Measurements from ENCODE around the gene PRMT7. TPM values are rescaled to one million over a fixed set of nuclear protein-coding genes. Genes with fewer than 3 reads are reported as not detected.

Gene PRMT7
- total and polyA plus RNA-seq, 9 donors: 27.8 to 43.4 (median 37.8) TPM

GRCh38 chr16:68385371-68385770, 74.6 kb downstream of the PRMT7 start:
- TF ChIP-seq POLR2A (IDR thresholded peaks at IDR 0.05) (no peak), EP300 (IDR thresholded peaks at IDR 0.05) (no peak)
- TF ChIP-seq, protein P1, sequence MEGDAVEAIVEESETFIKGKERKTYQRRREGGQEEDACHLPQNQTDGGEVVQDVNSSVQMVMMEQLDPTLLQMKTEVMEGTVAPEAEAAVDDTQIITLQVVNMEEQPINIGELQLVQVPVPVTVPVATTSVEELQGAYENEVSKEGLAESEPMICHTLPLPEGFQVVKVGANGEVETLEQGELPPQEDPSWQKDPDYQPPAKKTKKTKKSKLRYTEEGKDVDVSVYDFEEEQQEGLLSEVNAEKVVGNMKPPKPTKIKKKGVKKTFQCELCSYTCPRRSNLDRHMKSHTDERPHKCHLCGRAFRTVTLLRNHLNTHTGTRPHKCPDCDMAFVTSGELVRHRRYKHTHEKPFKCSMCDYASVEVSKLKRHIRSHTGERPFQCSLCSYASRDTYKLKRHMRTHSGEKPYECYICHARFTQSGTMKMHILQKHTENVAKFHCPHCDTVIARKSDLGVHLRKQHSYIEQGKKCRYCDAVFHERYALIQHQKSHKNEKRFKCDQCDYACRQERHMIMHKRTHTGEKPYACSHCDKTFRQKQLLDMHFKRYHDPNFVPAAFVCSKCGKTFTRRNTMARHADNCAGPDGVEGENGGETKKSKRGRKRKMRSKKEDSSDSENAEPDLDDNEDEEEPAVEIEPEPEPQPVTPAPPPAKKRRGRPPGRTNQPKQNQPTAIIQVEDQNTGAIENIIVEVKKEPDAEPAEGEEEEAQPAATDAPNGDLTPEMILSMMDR (IDR thresholded peaks at IDR 0.05): no peak
- Histone ChIP-seq H3K9me3 (no peaks in the 10 kb centered on the region), H3K27me3 (no peaks in the 10 kb centered on the region), H3K36me3 (no peaks in the 10 kb centered on the region), H3K4me1 (ENCODE audit: insufficient read depth) (no peaks in the 10 kb centered on the region), H3K4me3 (no peak overlapping the region), H3K27ac (no peak overlapping the region)
- no peak for DNase-seq
- intact Hi-C loops (cut with DNase I): no loop called here
- 73 to 79% (median 73%) methylated on average over 6 of the region's 6 CpGs for WGBS, 3 donors

DNA sequence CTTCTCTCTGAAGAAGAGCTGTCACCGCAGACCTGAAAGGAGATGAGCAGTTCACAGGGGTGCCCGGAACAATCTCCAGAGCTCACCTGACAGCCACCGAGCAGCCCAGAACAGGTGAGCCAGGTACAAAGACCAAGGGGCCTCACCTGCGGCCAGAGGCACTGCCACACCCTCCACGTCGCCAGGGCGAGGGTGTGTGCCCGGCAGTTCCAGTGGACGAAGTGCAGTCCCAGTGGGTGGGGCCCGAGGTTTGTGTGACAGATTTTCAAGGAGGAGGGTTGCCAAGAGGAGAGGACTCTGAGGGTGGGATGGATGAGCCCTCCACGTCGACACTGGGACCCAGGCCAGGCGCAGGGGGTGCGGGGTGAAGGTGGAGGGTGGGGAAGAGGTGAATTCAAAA, 75.8 kb downstream of the PRMT7 start:
- no peaks in the 10 kb centered on the region for H3K27me3 ChIP-seq
- no peak overlapping the region for H3K4me3 ChIP-seq

DNA sequence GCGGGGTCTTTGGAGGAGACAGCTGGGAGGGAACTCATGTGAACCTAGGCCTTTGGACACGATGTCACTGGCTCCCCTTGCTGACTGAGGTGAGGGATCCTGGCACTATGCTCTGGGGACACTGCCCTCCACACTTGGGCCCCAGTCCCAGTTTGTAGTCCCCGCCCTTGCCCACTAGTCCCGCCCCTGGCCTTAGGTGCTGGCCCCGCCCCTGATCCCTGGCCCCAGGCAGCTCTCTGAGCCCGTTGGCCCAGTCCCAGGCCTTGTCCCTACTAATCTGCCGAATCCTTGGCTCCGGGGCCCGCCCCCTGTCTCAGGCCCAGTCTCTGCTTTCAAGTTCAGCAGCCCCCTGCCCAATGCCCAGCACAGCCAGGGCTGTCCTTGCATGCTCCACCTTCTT, 76.5 kb downstream of the PRMT7 start:
- intact Hi-C loops (cut with DNase I): no loop called here

More for the DNA sequence above, 75.8 kb downstream of the PRMT7 start:
- DNase-seq: no peak
- H3K4me1 ChIP-seq (ENCODE audit: insufficient read depth): no peaks in the 10 kb centered on the region
- 85 to 86% (median 86%) methylated on average over 14 of the region's 14 CpGs for WGBS, 3 donors
- no peaks in the 10 kb centered on the region for H3K36me3 ChIP-seq
- intact Hi-C loops (cut with DNase I): no loop called here
- TF ChIP-seq EP300 (IDR thresholded peaks at IDR 0.05) (no peak), POLR2A (IDR thresholded peaks at IDR 0.05) (no peak)
- TF ChIP-seq, protein P1 (IDR thresholded peaks at IDR 0.05): no peak
- H3K9me3 ChIP-seq: no peaks in the 10 kb centered on the region
- no peak overlapping the region for H3K27ac ChIP-seq

DNA sequence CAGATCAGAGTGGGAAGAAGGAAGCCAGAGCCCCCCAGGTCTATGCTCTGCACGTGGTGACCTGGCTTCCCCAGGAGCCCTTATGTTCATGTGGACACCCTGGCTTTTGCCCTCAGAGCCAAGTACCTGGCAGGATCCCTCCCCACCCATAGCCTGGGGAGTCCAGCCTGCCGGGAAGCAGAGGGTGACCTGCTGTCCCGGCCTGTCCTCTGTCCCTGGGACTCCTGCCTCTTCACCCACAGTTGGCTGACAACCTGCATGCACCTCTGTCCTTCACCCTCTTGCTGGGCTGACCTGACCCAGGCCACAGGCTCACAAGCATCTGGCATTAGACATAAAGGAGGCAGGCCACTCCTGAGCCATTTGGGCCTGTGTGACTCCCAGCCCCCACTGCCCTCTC, 77.3 kb downstream of the PRMT7 start:
- H3K9me3 ChIP-seq: no peaks in the 10 kb centered on the region
- DNase-seq: no peak
- no peak overlapping the region for H3K27ac ChIP-seq
- no peaks in the 10 kb centered on the region for H3K4me1 ChIP-seq (ENCODE audit: insufficient read depth)
- no peaks in the 10 kb centered on the region for H3K36me3 ChIP-seq
- intact Hi-C loops (cut with DNase I): no loop called here
- H3K4me3 ChIP-seq: no peak overlapping the region
- TF ChIP-seq, protein P1 (IDR thresholded peaks at IDR 0.05): no peak
- TF ChIP-seq EP300 (IDR thresholded peaks at IDR 0.05) (no peak), POLR2A (IDR thresholded peaks at IDR 0.05) (no peak)
- H3K27me3 ChIP-seq: no peaks in the 10 kb centered on the region
- 76 to 93% (median 82%) methylated on average over 2 to 3 of the region's 3 CpGs for WGBS, 3 donors

More for the DNA sequence above, 76.5 kb downstream of the PRMT7 start:
- 84 to 87% (median 86%) methylated on average over 9 of the region's 9 CpGs for WGBS, 3 donors
- Histone ChIP-seq H3K27ac (no peak overlapping the region), H3K4me3 (no peak overlapping the region), H3K9me3 (no peaks in the 10 kb centered on the region), H3K4me1 (ENCODE audit: insufficient read depth) (no peaks in the 10 kb centered on the region), H3K36me3 (no peaks in the 10 kb centered on the region), H3K27me3 (no peaks in the 10 kb centered on the region)
- DNase-seq: no peak
- TF ChIP-seq POLR2A (IDR thresholded peaks at IDR 0.05): no peak
- TF ChIP-seq, protein P1 (IDR thresholded peaks at IDR 0.05): no peak
- TF ChIP-seq EP300 (IDR thresholded peaks at IDR 0.05): no peak

Measured in ovary (tissue), 9 donors.